A549 (cell line): ENCODE data around the gene EPS8L1.

ENCODE experiments used
- BHLHE40 ChIP-seq: IDR thresholded peaks from 2 replicates; pipeline ENCODE4 v1.6.1; 2012; ENCODE audit warnings: low read depth, low read length, inconsistent platforms
- CBX2 ChIP-seq: fragments of 200-600 bp; sonication (generic); IDR thresholded peaks from 2 replicates; pipeline ENCODE4 v1.6.1; 2016; ENCODE audit warnings: low read depth, mild to moderate bottlenecking, borderline replicate concordance
- EP300 ChIP-seq, 2 experiments: fragments of >200 bp; sonication (Bioruptor Twin); formaldehyde crosslinking; IDR thresholded peaks; 2 replicates in 1 of 2; 3 replicates in 1 of 2; pipeline ENCODE4 v1.6.1; 2016 to 2017
- GATA3 ChIP-seq: IDR thresholded peaks from 2 replicates; pipeline ENCODE4 v1.6.1; 2012; ENCODE audit warnings: borderline replicate concordance
- HOXA7 ChIP-seq: fragments of 250-450 bp; sonication (Bioruptor Pico); IDR thresholded peaks from 2 replicates; pipeline ENCODE4 v1.5.0; 2020; ENCODE audit warnings: mild to moderate bottlenecking, moderate library complexity
- JUN ChIP-seq, 2 experiments: fragments of >200 bp; sonication (Bioruptor Twin); formaldehyde crosslinking; IDR thresholded peaks; 2 replicates in 1 of 2; 3 replicates in 1 of 2; pipeline ENCODE4 v1.6.1; 2016 to 2017
- MAZ ChIP-seq: fragments of 150-350 bp; IDR thresholded peaks from 2 replicates; pipeline ENCODE4 v1.6.1; 2014; ENCODE audit warnings: antibody characterized with exemption, low read depth, low read length, borderline replicate concordance
- RAD21 ChIP-seq, 2 experiments: fragments of >200 bp in 1 of 2; sonication (Bioruptor Twin) in 1 of 2; formaldehyde crosslinking in 1 of 2; IDR thresholded peaks in 1 of 2; conservative IDR thresholded peaks in 1 of 2; 2 replicates in 1 of 2; 3 replicates in 1 of 2; pipeline ENCODE4 v1.6.1; 2012 to 2018; ENCODE audit warnings: inconsistent platforms in 1 of 2
- ZFP36 ChIP-seq: fragments of 450-650 bp; IDR thresholded peaks from 2 replicates; pipeline ENCODE4 v1.6.1; 2014; ENCODE audit warnings: borderline replicate concordance; ENCODE audit not compliant: partially characterized antibody
- TF ChIP-seq, protein P1 (sequence below): fragments of >200 bp; sonication (Bioruptor Twin); formaldehyde crosslinking; IDR thresholded peaks from 3 replicates; pipeline ENCODE4 v1.5.1; 2016
- TF ChIP-seq, protein P2 (sequence below): IDR thresholded peaks from 2 replicates; pipeline ENCODE4 v1.6.1; 2012; ENCODE audit warnings: low read depth, borderline replicate concordance
- TF ChIP-seq, protein P3 (sequence below): fragments of 450-650 bp; IDR thresholded peaks from 2 replicates; pipeline ENCODE4 v1.6.1; 2014; ENCODE audit warnings: antibody characterized with exemption

DNA sequence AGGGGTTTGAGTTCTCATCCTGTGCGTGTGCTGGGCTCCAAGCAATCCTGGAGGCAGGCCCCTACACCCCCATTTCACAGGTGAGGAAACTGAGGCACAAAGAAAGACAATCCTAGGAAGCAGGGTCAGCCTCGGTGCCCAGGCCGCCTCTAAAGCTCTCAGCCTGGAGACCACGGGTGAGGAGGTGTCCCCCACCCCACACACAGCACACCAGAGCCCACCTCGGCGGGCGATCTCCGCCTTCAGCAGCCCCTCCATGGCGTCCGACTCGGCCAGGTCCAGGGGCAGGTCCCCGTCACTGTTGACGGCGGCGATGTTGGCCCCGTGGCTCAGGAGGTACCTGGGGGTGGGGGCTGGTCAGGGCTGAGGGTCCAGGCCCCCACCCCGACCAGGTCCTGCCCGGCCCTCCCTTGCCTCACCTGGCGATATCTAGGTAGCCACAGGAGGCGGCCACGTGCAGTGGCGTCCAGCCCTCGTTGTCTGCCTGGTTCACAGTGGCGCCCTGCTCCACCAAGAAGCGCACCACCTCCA, 36.6 kb downstream of the EPS8L1 start:
- TF ChIP-seq RAD21 (conservative IDR thresholded peaks at IDR 0.05 in 1 of 2, IDR thresholded peaks at IDR 0.05 in 1 of 2) (no peak), HOXA7 (CRISPR knock-in tag) (no peak), MAZ (no peak), JUN (IDR thresholded peaks at IDR 0.05) (no peak), BHLHE40 (no peak), CBX2 (no peak), EP300 (IDR thresholded peaks at IDR 0.05) (no peak), GATA3 (no peak), ZFP36 (no peak)
- TF ChIP-seq, protein P1, sequence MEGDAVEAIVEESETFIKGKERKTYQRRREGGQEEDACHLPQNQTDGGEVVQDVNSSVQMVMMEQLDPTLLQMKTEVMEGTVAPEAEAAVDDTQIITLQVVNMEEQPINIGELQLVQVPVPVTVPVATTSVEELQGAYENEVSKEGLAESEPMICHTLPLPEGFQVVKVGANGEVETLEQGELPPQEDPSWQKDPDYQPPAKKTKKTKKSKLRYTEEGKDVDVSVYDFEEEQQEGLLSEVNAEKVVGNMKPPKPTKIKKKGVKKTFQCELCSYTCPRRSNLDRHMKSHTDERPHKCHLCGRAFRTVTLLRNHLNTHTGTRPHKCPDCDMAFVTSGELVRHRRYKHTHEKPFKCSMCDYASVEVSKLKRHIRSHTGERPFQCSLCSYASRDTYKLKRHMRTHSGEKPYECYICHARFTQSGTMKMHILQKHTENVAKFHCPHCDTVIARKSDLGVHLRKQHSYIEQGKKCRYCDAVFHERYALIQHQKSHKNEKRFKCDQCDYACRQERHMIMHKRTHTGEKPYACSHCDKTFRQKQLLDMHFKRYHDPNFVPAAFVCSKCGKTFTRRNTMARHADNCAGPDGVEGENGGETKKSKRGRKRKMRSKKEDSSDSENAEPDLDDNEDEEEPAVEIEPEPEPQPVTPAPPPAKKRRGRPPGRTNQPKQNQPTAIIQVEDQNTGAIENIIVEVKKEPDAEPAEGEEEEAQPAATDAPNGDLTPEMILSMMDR, result no peak
- TF ChIP-seq, protein P2, sequence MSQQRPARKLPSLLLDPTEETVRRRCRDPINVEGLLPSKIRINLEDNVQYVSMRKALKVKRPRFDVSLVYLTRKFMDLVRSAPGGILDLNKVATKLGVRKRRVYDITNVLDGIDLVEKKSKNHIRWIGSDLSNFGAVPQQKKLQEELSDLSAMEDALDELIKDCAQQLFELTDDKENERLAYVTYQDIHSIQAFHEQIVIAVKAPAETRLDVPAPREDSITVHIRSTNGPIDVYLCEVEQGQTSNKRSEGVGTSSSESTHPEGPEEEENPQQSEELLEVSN, result no peak
- TF ChIP-seq, protein P3, sequence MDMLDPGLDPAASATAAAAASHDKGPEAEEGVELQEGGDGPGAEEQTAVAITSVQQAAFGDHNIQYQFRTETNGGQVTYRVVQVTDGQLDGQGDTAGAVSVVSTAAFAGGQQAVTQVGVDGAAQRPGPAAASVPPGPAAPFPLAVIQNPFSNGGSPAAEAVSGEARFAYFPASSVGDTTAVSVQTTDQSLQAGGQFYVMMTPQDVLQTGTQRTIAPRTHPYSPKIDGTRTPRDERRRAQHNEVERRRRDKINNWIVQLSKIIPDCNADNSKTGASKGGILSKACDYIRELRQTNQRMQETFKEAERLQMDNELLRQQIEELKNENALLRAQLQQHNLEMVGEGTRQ, result no peak
